Type B pancreatic cell (in vitro differentiated cells): ENCODE results near the gene SLC46A1. TPM values are rescaled to one million over a fixed set of nuclear protein-coding genes. Genes with fewer than 3 reads are reported as not detected.
A peak's percentile ranks its signal among the peaks of the same experiment; 100 is the strongest.

ENCODE experiments used
- DNase-seq: peaks from one replicate; pipeline ENCODE4 v3.0.0; 2021; ENCODE audit warnings: mixed read lengths; ENCODE audit not compliant: unreplicated experiment; ENCODE audit errors: extremely low spot score
- H3K27ac Mint-ChIP-seq: 2 replicates; pipeline ENCODE4 v1.8.0; 2021; ENCODE audit warnings: mild to moderate bottlenecking, mixed read lengths
- H3K27me3 Mint-ChIP-seq: 2 replicates; pipeline ENCODE4 v1.8.0; 2021; ENCODE audit warnings: mixed read lengths
- H3K36me3 Mint-ChIP-seq: 2 replicates; pipeline ENCODE4 v1.8.0; 2021; ENCODE audit warnings: mixed read lengths
- H3K4me1 Mint-ChIP-seq: one replicate; pipeline ENCODE4 v1.8.0; 2021; ENCODE audit warnings: mixed read lengths; ENCODE audit not compliant: unreplicated experiment
- H3K4me3 Mint-ChIP-seq: 2 replicates; pipeline ENCODE4 v1.8.0; 2021; ENCODE audit warnings: mild to moderate bottlenecking, mixed read lengths
- H3K9me3 Mint-ChIP-seq: 2 replicates; pipeline ENCODE4 v1.8.0; 2021; ENCODE audit warnings: mixed read lengths
- CTCF ChIP-seq: fragments of 200-600 bp; sonication (generic); conservative IDR thresholded peaks from 2 replicates; pipeline ENCODE4 v1.5.0; 2021; ENCODE audit warnings: antibody characterized with exemption, mild to moderate bottlenecking
- long read RNA-seq: library from polyadenylated mRNA; unstranded; transcript quantifications from one replicate; pipeline ENCODE4 v2.0.0, GENCODE V29; 2020
- total RNA-seq: library from RNA; stranded (reverse); gene quantifications from 2 replicates; pipeline ENCODE4 v1.2.1, GENCODE V29; 2021; ENCODE audit warnings: low replicate concordance

Gene SLC46A1
- total RNA-seq: 21.9 and 29.6 TPM in 2 replicates
- long read RNA-seq, full-length matches to known transcripts: 13 of 19 reads
- long read RNA-seq, partial matches to known transcripts: 4 of 19 reads
- long read RNA-seq, other reads (novel, unspliced or antisense): 2 of 19 reads

- Mint-ChIP-seq H3K9me3 (no peaks in the 10 kb centered on the region), H3K4me1 (peaks cover 23% of the 10 kb centered on the region), H3K36me3 (peaks cover 5% of the 10 kb centered on the region), H3K4me3 (peak within 1 kb of the TSS; percentile 90), H3K27me3 (peaks cover 5% of the 10 kb centered on the region), H3K27ac (peak within 1 kb of the TSS; percentile 85)
- TF ChIP-seq CTCF: no peak
- DNase-seq: peak; percentile 76
Observed at GRCh38 chr17:28405632-28406472, at the start of gene SLC46A1. SLC46A1 (minus strand) TSS chr17:28406212; CDS start chr17:28406114, 98 bp downstream.

- H3K9me3 Mint-ChIP-seq: peaks cover 5% of the 10 kb centered on the region
- H3K4me1 Mint-ChIP-seq: no peaks in the 10 kb centered on the region
- no peak overlapping the region for H3K4me3 Mint-ChIP-seq
- H3K36me3 Mint-ChIP-seq: no peaks in the 10 kb centered on the region
- TF ChIP-seq CTCF: no peak
- no peak for DNase-seq
- no peak overlapping the region for H3K27ac Mint-ChIP-seq
- H3K27me3 Mint-ChIP-seq: peaks cover 31% of the 10 kb centered on the region
Observed at GRCh38 chr17:28449859-28450258, 43.8 kb upstream of the SLC46A1 start.

GRCh38 chr17:28447396-28447760 is 41.4 kb upstream of the SLC46A1 start:
- no peaks in the 10 kb centered on the region for H3K36me3 Mint-ChIP-seq
- DNase-seq: no peak
- no peak for TF ChIP-seq CTCF
- H3K27ac Mint-ChIP-seq: no peak overlapping the region
- no peak overlapping the region for H3K4me3 Mint-ChIP-seq
- peaks cover 1% of the 10 kb centered on the region for H3K9me3 Mint-ChIP-seq
- H3K4me1 Mint-ChIP-seq: no peaks in the 10 kb centered on the region
- H3K27me3 Mint-ChIP-seq: peaks cover 27% of the 10 kb centered on the region

GRCh38 chr17:28446716-28447395 is 40.8 kb upstream of the SLC46A1 start:
- Mint-ChIP-seq H3K36me3 (no peaks in the 10 kb centered on the region), H3K4me3 (no peak overlapping the region)

More at GRCh38 chr17:28446716-28447395, 40.8 kb upstream of the SLC46A1 start:
- H3K4me1 Mint-ChIP-seq: no peaks in the 10 kb centered on the region
- TF ChIP-seq CTCF: no peak
- no peaks in the 10 kb centered on the region for H3K9me3 Mint-ChIP-seq
- no peak for DNase-seq
- H3K27ac Mint-ChIP-seq: no peak overlapping the region
- peaks cover 26% of the 10 kb centered on the region for H3K27me3 Mint-ChIP-seq
